CD4-positive, alpha-beta T cell treated with Interleukin-6 at 100 ng/mL for 8 hours (primary cell): ENCODE data around the gene GNG4.
"Not testable (repeated sequence)": the region's sequence is repeated elsewhere in the genome, so short reads cannot be mapped to it uniquely, and the experiment has no call there.

ENCODE experiments used
- DNase-seq: peaks from one replicate; pipeline ENCODE4 v3.0.0-alpha.2; 2020; ENCODE audit warnings: mixed read lengths, low spot score

GNG4 gene

DNA sequence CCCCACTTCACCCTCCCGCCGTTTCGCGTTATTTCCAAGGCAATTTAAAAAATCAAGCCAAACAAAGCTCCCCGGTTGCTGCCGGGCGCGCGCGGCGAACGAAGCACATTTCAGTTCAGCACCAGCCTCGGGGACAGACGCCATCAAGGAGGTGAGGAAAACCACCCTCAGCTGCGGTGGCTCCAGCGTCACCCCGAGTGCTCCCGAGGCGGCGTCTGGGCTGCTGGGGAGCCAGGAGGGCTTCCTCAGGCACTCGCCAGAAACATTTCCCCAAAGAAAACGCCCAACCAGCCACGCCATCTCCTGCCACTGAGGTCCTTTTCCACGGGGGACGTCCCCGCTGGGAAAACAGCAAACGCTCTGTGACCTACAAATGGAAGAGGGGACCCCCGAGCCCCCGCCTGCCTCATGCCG is 623 bp downstream of the GNG4 start:
- peak; percentile 44 for DNase-seq

DNA sequence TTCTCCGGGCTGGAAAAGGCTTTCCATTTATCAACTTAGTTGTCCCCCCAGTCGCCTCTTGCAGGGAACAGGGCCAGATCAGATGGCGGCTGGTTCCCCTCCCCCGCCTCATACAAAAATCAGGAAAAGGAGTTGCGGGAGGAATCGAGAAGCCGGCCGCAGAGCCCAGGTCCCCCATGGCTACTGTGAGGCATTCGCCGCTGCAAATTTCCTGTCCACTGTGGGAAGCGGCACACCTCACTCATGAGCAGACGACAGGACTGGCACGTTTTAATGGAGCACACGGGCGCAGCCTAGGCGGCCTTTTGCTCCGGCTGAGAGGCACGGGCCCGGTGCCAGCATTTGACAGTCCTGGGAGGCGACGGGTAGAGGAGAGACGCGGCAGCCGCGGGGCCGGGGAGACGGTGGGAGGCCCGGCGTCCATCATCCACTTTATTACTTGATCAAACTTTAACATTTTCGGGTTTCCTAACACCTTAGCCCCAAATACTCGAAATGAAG is 1.1 kb downstream of the GNG4 start:
- no peak for DNase-seq

GRCh38 chr1:235647537-235647936 is 2.0 kb downstream of the GNG4 start:
- DNase-seq: not testable (repeated sequence)

DNA sequence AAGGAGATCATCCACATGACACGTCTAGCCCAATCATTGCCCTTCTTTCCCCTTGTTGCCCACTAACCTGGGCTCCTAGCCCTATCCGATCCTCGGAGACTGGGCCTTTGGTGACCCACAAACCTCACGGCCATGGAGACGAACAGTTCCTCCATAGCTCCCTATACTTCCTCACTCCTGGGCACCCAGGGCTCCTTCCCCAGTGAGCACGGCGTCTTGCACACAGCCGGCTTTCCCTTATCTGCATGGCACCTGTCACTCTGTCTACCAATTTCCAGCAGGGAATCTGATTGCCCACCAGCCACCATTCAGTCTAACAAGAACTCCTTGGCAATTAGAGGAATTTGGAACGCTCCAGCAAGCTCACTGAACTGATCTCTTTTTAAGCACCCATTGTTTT is 3.1 kb downstream of the GNG4 start:
- no peak for DNase-seq

GRCh38 chr1:235644693-235645305 is 4.8 kb downstream of the GNG4 start:
- DNase-seq: no peak

DNA sequence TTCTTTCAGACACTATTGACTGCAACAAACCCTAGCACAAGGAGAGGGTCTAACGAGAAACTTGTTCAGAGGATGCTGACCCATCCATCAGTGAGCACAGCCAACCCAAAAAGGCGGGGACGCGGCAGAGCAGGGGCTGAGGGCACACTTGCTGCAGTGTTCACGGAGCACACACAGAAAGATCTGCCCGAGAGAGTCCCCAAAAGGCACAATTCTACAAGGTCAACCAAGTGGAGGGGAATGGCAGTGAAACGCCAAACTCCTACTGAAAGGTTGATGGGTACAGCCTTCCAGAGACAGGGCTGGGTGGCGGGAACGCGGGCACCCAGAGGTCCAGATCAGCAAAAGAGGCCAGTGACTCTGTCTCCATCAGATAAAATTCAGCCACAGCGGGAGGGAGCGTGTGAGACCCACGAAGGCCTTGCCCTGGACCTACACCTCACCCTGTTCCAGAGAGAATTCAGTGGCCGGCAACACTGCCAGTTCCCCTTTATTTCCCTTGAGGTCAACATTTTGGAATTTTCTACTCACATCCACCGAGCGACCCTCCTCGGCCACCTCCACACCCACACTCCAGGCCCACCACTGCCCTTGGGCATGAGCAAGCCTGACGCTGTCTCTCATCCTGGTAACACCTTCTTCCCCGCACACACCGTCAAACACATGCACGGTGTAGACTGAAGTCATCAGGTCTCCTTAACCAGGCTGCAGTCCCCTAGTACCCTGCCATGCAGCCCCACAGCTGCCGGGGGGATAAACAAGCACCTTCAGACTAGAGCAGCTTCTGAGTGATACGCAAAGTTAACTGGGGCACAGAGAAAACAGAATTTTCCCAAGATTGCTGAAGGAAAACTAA is 5.5 kb downstream of the GNG4 start:
- DNase-seq: no peak

DNA sequence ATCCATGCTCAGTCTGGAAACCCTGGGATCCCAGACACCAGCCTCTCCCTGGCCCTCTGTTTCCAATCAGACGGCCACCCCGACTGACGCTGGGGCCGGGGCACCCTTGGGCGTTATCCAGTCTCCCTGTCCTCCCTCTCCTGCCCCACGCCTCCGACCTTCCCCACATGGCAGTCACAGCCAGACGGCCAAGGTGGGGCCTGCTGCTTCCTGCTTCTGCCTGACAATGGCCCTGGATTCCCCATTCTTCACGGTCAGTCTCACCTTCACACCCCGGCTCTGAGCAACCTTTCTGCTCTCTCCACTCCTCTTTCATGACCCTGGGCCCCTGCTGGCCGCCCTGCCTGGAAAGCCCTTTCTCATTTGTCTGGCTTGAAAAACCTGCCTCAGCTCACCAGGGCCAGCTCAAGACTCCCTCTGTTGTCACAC is 6.6 kb downstream of the GNG4 start:
- no peak for DNase-seq

GRCh38 chr1:235642011-235642942 is 7.3 kb downstream of the GNG4 start:
- DNase-seq: peak; percentile 70

DNA sequence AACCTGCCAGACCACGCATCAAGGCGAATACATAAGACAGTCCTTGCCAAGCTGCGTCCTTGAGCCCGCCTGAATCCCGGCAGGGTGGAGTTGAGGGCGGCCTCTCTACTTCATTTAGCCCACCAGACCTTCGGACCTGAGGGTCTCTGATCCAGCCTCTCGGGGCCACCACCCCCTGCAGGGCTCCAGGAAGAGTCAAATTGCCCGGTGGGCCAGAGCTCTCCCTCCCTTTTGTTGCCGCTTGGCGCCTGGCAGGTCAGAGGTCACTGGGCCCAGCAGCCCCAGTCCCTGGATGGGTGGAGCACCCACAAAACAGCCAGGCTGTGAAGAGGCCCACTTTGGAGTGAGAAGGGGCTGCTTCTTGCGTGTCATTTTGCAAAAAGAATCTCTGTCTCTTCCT is 9.0 kb downstream of the GNG4 start:
- no peak for DNase-seq

DNA sequence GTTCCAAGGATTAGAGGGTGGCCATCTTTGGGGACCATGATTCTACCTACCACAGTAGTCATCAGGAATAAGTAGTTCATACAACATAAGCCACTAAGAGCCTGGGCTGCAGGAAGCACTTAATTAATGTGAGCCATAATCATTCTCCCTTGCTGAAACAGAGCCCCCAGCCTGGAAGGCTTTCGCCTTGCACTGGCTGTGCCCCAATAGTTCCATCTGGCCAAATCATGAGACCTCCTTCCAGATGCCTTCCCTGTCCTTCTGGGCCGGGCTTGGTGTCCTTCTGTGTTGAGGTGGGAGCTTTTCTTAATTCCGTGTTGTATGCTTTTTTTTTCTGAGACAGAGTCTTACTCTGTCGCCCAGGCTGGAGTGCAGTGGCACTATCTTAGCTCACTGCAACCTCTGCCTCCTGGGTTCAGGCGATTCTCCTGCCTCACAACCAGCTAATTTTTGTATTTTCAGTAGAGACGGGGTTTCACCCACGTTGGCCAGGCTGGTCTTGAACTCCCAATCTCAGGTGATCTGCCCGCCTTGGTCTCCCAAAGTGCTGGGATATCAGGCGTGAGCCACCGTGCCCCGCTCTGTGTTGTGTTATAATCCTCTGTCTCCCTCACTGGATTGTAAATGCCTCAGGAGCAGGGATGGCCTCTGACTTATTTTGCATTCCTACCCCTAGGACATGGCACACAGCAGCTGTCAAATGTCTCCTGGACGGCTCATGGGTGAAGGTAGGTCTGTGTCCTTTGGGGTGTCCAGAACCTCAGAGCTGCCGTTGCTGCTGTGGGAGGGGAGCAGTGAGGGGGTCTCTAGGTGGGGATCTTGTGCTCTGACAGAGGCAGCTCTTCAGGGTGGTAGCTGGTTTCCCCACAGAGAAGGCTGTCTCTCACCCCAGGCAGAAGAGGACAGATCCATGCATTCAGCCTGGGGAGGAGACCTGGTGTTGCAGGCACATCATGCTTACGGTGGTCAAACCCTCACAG is 10.1 kb downstream of the GNG4 start:
- DNase-seq: no peak

- not testable (repeated sequence) for DNase-seq
These were observed 11.0 kb downstream of the GNG4 start for GRCh38 chr1:235638612-235639011.

- DNase-seq: no peak
These were observed 11.6 kb downstream of the GNG4 start for GRCh38 chr1:235637756-235638534.

GRCh38 chr1:235635938-235636662 is 13.5 kb downstream of the GNG4 start:
- no peak for DNase-seq

DNA sequence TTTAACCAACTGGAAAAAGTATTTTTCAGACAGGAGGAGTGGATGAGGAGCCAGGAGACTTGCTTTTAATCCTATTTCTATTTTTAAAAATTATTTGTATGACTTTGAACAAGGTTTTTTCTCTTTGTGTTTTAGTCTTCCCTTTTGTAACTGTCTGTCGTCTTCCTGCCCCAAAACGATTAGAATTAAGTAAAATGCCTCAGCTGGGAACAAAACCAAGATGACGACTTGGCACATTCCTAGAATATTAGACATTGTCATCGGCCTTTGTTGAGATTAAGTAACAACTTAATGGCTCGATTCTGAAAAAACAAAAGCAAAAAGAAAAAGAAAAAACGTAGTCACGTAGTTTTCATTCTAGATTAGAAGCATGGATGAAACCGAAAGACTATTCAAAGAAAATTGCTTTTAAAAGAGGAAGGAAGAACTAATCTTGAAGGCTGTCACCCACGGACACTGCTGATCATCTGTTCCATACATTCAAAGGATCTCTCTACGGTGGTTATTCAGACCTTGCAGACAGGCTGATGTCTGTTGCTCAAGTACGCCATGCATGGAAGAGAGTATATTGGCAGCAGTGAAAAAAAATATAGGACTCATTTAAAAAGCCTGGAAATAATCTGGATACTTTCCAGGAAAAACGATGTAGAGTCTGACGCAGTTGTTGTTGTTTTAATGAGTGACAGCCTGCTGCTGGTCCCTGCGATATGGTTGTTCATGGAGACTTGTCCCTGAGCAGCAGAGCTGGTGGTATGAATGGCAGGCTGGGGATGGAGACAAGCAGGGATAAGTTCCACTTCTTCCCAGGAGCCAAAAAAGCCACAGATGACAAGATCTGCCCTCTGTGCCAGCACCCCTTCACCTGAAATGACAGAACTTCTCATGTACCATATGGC is 16.8 kb downstream of the GNG4 start:
- DNase-seq: no peak

DNA sequence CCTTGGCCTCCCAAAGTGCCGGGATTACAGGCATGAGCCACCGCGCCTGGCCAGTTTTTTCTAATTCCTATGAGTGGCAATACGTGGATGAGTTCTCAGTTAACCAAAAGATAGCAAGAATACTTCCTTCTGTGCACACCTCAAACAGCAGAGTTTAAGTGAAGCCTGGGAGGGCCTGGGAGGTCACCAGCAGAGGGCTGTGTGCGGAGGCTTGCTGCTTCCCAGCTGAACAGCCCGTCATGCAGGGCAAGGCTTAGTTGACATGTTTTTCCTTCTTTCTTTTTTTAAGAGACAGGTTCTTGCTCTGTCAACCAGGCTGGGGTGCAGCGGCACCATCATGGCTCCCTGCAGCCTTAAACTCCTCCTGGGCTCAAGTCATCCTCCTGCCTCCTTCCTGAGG is 17.8 kb downstream of the GNG4 start:
- no peak for DNase-seq

- no peak for DNase-seq
These were observed 21.1 kb downstream of the GNG4 start for GRCh38 chr1:235628316-235629005.

- no peak for DNase-seq
These were observed 23.8 kb downstream of the GNG4 start for GRCh38 chr1:235625831-235626230.

DNA sequence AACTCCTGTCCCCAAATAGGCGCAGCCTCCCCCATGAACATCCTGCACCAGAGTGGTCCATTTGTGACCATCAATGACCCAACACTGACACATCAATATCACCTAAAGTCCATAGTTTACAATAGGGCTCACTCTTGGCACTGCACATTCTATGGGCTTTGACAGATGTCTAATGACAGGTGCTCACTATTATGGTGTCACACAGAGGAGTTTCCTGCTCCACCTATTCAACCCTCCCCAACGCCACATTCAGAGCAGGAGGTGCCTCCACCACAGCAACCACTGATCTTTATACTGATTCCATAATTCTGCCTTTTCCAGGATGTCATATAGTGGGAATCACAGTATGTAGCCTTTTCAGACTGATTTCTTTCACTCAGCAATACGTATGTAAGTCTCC is 24.2 kb downstream of the GNG4 start:
- DNase-seq: no peak
